PC-3 (cell line): ENCODE results near the gene MARK4. TPM values are rescaled to one million over a fixed set of nuclear protein-coding genes. Genes with fewer than 3 reads are reported as not detected.
A peak's percentile ranks its signal among the peaks of the same experiment; 100 is the strongest.

Source experiments
- ATAC-seq: fragments of 200-7000 bp; cut with Tn5 transposase; 2 replicates; pipeline ENCODE4 v1.9.1; 2020; ENCODE audit warnings: mild to moderate bottlenecking, moderate library complexity
- BruUV-seq: library from RNA; stranded (reverse); fragments of 400-500 nt; replicated peaks from 2 replicates; lab custom pipeline; 2021; lab: Mats Ljungman, UMichigan
- CTCF ChIA-PET: fragments of 300-600 bp; sonication (Branson Sonifier 250); formaldehyde crosslinking; loops from one replicate; lab custom pipeline; 2022; ENCODE audit warnings: antibody characterized with exemption; lab: Charles Lee
- POLR2A ChIA-PET: fragments of 300-600 bp; sonication (Branson Sonifier 250); formaldehyde crosslinking; loops from one replicate; lab custom pipeline; 2022; ENCODE audit warnings: antibody characterized with exemption; ENCODE audit not compliant: unreplicated experiment; lab: Charles Lee
- DNase-seq: peaks from one replicate; pipeline ENCODE4 v3.0.0-alpha.2; 2015
- H2AFZ ChIP-seq: fragments of 300-600 bp; sonication (generic); 2 replicates; pipeline ENCODE4 v1.6.0; 2016; ENCODE audit warnings: antibody characterized with exemption, low read length
- H3F3A ChIP-seq: fragments of 300-600 bp; sonication (generic); one replicate; pipeline ENCODE4 v1.6.0; 2017; ENCODE audit warnings: antibody characterized with exemption, low read length, control low read depth, mild to moderate bottlenecking; ENCODE audit not compliant: unreplicated experiment
- H3K27ac ChIP-seq: fragments of 300-600 bp; sonication (generic); 2 replicates; pipeline ENCODE4 v1.5.1; 2016; ENCODE audit warnings: mild to moderate bottlenecking, low read length
- H3K27me3 ChIP-seq: fragments of 300-600 bp; sonication (generic); 2 replicates; pipeline ENCODE4 v1.6.1; 2016; ENCODE audit warnings: low read length, mixed read lengths
- H3K36me3 ChIP-seq: fragments of 300-600 bp; sonication (generic); 2 replicates; pipeline ENCODE4 v1.6.1; 2016; ENCODE audit warnings: low read depth, mixed run types, low read length, mixed read lengths
- H3K4me1 ChIP-seq: fragments of 300-600 bp; sonication (generic); 2 replicates; pipeline ENCODE4 v1.5.1; 2016; ENCODE audit warnings: low read length; ENCODE audit not compliant: insufficient read depth
- H3K4me2 ChIP-seq: fragments of 300-600 bp; sonication (generic); 2 replicates; pipeline ENCODE4 v1.6.0; 2016; ENCODE audit warnings: low read length
- H3K4me3 ChIP-seq: fragments of 300-600 bp; sonication (generic); 2 replicates; pipeline ENCODE4 v1.5.1; 2016; ENCODE audit warnings: mild to moderate bottlenecking, low read length, mixed read lengths
- H3K79me2 ChIP-seq: fragments of 300-600 bp; sonication (generic); 2 replicates; pipeline ENCODE4 v1.6.1; 2017; ENCODE audit warnings: low read length, mixed read lengths
- H3K9ac ChIP-seq: fragments of 300-600 bp; sonication (generic); 2 replicates; pipeline ENCODE4 v1.6.0; 2016; ENCODE audit warnings: mild to moderate bottlenecking, low read length
- H3K9me2 ChIP-seq: fragments of 300-600 bp; sonication (generic); replicated peaks from 2 replicates; pipeline ENCODE4 v1.6.1; 2016; ENCODE audit warnings: mixed run types, low read length, mixed read lengths
- H3K9me3 ChIP-seq: fragments of 300-600 bp; sonication (generic); 2 replicates; pipeline ENCODE4 v1.6.1; 2016; ENCODE audit warnings: low read length, mixed read lengths
- H4K20me1 ChIP-seq: fragments of 300-600 bp; sonication (generic); 2 replicates; pipeline ENCODE4 v1.6.1; 2016; ENCODE audit warnings: low read length, mixed read lengths
- EZH2 ChIP-seq: fragments of 300-600 bp; sonication (generic); IDR thresholded peaks from one replicate; pipeline ENCODE4 v1.6.1; 2017; ENCODE audit warnings: antibody characterized with exemption, mild to moderate bottlenecking, low read length; ENCODE audit not compliant: unreplicated experiment
- EZH2phosphoT487 ChIP-seq: fragments of 300-600 bp; sonication (generic); IDR thresholded peaks from 2 replicates; pipeline ENCODE4 v1.6.1; 2018; ENCODE audit warnings: mild to moderate bottlenecking, antibody characterized with exemption, low read length, borderline replicate concordance
- intact Hi-C: fragments of 100-400 bp; cut with micrococcal nuclease; formaldehyde crosslinking; loops from 2 replicates; pipeline ENCODE4 v1.9.0; 2023
- total RNA-seq: library from RNA; depleted of rRNA; stranded (reverse); fragments of >200 nt; gene quantifications from 2 replicates; pipeline ENCODE4 v1.2.3, GENCODE V29; 2014
- TF ChIP-seq, protein P1 (sequence below): fragments of 300-600 bp; sonication (generic); conservative IDR thresholded peaks from 2 replicates; pipeline ENCODE4 v1.5.1; 2017; ENCODE audit warnings: antibody characterized with exemption, low read depth, mild to moderate bottlenecking, low read length

MARK4 gene
- total RNA-seq, 1 experiment from 2014 or later = 12.1 TPM

DNA sequence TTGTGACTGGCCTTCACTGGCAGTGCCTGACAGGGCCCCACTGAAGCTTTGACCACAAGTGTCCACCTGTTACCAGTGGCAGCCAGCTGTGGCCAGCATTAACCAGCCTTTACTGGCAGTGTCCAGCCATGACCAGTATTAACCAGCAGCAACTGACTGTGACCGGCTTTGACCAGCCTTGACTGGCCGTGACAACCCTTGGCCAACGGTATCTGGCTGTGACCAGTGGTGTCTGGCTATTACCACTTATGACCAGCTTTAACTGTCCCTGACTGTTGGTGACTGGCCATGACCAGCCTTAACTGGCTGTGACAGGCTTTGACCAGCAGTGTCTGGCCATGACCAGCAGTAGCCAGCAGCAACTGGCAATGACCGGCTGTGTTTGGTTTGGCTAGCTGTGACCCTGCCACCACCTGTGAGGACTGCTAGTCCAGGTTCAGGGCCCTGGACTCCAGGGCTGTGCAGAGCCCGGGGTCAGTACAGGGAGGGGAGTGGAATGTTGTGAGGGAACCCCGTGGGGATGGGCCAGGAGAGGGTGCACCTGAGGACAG is 39.4 kb downstream of the MARK4 start:
- no peak overlapping the region for H3K9ac ChIP-seq
- no peaks in the 10 kb centered on the region for H3K27me3 ChIP-seq
- H3K4me2 ChIP-seq = no peak overlapping the region
- H3K9me2 ChIP-seq = no peaks in the 10 kb centered on the region
- H3K9me3 ChIP-seq = no peaks in the 10 kb centered on the region
- no peaks in the 10 kb centered on the region for H4K20me1 ChIP-seq
- TF ChIP-seq EZH2 = no peak
- BruUV-seq = no TSS peak
- ATAC-seq (no peak), DNase-seq (no peak)
- H3K4me1 ChIP-seq = no peaks in the 10 kb centered on the region
- intact Hi-C loops = no loop called here
- no peak overlapping the region for H3K4me3 ChIP-seq
- CTCF ChIA-PET = no interaction called here
- no peaks in the 10 kb centered on the region for H3F3A ChIP-seq
- H3K36me3 ChIP-seq = no peaks in the 10 kb centered on the region
- H3K27ac ChIP-seq = no peak overlapping the region
- H2AFZ ChIP-seq = no peak overlapping the region
- no peaks in the 10 kb centered on the region for H3K79me2 ChIP-seq
- POLR2A ChIA-PET = no interaction called here

DNA sequence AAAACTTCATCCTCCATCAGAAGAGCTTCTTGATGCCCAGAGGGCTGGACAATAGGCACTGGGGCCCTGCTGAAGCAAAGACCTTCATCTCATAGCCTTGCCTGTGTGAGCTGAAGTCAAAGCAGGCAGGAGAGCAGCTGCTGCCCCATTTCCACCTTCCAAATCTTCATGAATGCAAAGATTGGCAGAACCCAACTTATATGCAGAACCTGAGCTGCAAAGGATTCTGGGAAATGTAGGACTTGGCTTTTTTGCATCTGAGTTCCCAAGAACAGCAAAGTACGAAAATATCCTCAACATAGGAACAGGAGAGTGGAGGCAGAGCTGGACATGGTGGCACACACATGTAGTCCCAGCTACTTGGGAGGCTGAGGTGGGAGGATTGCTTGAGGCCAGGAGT is 40.8 kb downstream of the MARK4 start:
- no peak for ATAC-seq
- H3K27me3 ChIP-seq = no peaks in the 10 kb centered on the region
- H4K20me1 ChIP-seq = no peaks in the 10 kb centered on the region
- BruUV-seq = no TSS peak
- H3K79me2 ChIP-seq = no peaks in the 10 kb centered on the region
- H3K36me3 ChIP-seq = no peaks in the 10 kb centered on the region
- no peaks in the 10 kb centered on the region for H3F3A ChIP-seq
- no peak overlapping the region for H3K4me2 ChIP-seq
- ChIA-PET POLR2A (no interaction called here), CTCF (no interaction called here)
- H3K9ac ChIP-seq = no peak overlapping the region
- no peak for DNase-seq
- H3K9me3 ChIP-seq = no peaks in the 10 kb centered on the region
- no peak overlapping the region for H3K4me3 ChIP-seq
- TF ChIP-seq EZH2phosphoT487 (no peak), EZH2 (no peak)
- TF ChIP-seq, protein P1, sequence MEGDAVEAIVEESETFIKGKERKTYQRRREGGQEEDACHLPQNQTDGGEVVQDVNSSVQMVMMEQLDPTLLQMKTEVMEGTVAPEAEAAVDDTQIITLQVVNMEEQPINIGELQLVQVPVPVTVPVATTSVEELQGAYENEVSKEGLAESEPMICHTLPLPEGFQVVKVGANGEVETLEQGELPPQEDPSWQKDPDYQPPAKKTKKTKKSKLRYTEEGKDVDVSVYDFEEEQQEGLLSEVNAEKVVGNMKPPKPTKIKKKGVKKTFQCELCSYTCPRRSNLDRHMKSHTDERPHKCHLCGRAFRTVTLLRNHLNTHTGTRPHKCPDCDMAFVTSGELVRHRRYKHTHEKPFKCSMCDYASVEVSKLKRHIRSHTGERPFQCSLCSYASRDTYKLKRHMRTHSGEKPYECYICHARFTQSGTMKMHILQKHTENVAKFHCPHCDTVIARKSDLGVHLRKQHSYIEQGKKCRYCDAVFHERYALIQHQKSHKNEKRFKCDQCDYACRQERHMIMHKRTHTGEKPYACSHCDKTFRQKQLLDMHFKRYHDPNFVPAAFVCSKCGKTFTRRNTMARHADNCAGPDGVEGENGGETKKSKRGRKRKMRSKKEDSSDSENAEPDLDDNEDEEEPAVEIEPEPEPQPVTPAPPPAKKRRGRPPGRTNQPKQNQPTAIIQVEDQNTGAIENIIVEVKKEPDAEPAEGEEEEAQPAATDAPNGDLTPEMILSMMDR = no peak
- intact Hi-C loops = no loop called here
- no peak overlapping the region for H3K27ac ChIP-seq
- no peak overlapping the region for H2AFZ ChIP-seq
- H3K9me2 ChIP-seq = no peaks in the 10 kb centered on the region
- H3K4me1 ChIP-seq = no peaks in the 10 kb centered on the region

DNA sequence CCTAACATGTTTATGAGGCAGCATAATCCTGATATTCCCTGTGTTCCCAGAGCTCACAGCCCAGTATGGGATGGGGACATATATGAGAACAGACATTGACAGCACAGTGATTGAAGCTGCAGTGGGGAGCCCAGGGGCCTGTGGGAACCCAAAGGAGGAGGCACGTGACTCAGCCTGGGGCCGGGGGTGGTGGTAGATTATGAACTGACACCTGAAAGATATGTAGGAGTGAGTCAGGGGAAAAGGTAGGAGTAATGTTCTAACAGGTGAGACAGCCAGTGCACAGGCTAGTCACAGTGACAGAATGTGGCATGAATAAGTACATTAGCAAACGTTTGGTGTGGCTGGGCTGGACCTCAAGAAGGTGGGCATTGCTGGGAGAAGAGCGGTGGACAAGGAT is 42.6 kb downstream of the MARK4 start:
- Histone ChIP-seq H3K9me2 (no peaks in the 10 kb centered on the region), H3K36me3 (no peaks in the 10 kb centered on the region), H3K9ac (no peak overlapping the region), H3K27ac (no peak overlapping the region), H3K9me3 (no peaks in the 10 kb centered on the region), H3F3A (no peaks in the 10 kb centered on the region), H4K20me1 (no peaks in the 10 kb centered on the region), H3K4me1 (no peaks in the 10 kb centered on the region), H3K27me3 (no peaks in the 10 kb centered on the region), H2AFZ (no peak overlapping the region), H3K4me3 (no peak overlapping the region), H3K79me2 (no peaks in the 10 kb centered on the region), H3K4me2 (no peak overlapping the region)
- DNase-seq (peak; percentile 16), ATAC-seq (no peak)
- ChIA-PET CTCF (no interaction called here), POLR2A (no interaction called here)
- TF ChIP-seq EZH2 (no peak), EZH2phosphoT487 (no peak)
- TF ChIP-seq, protein P1 = no peak
- intact Hi-C loops = no loop called here
- no TSS peak for BruUV-seq
